Activated CD4-positive, alpha-beta T cell treated with anti-CD3 and anti-CD28 coated beads, Interleukin-10, Interleukin-2, amounts not matched to agents 100 ng/mL and 50 ng/mL, durations not matched to agents 16 hours and 8 hours (primary cell): ENCODE data around the gene SLC4A8.
"Not testable (repeated sequence)": the region's sequence is repeated elsewhere in the genome, so short reads cannot be mapped to it uniquely, and the experiment has no call there.

Experiments used
- DNase-seq: peaks from one replicate; pipeline ENCODE4 v3.0.0-alpha.2; 2020

SLC4A8 gene

GRCh38 chr12:51430196-51430895, 5.7 kb downstream of the SLC4A8 start:
- DNase-seq, result no peak

- no peak for DNase-seq
Observed at GRCh38 chr12:51432921-51433320, 8.3 kb downstream of the SLC4A8 start.

- DNase-seq, result no peak
Observed at GRCh38 chr12:51434305-51434704, 9.7 kb downstream of the SLC4A8 start.

- no peak for DNase-seq
Observed at GRCh38 chr12:51437431-51437830, 12.8 kb downstream of the SLC4A8 start.

- DNase-seq, result no peak
Observed at GRCh38 chr12:51439330-51439729, 14.7 kb downstream of the SLC4A8 start.

- no peak for DNase-seq
Observed at GRCh38 chr12:51441583-51441982, 17.0 kb downstream of the SLC4A8 start.

- no peak for DNase-seq
Observed at GRCh38 chr12:51442324-51442723, 17.7 kb downstream of the SLC4A8 start.

- no peak for DNase-seq
Observed at GRCh38 chr12:51443573-51443972, 18.9 kb downstream of the SLC4A8 start.

- DNase-seq, result no peak
Observed at GRCh38 chr12:51448618-51449256, 24.1 kb downstream of the SLC4A8 start.

- no peak for DNase-seq
Observed at GRCh38 chr12:51449580-51450246, 25.1 kb downstream of the SLC4A8 start.

- DNase-seq, result no peak
Observed at GRCh38 chr12:51450333-51450732, 25.7 kb downstream of the SLC4A8 start.

GRCh38 chr12:51450806-51451205, 26.2 kb downstream of the SLC4A8 start:
- no peak for DNase-seq

- DNase-seq, result not testable (repeated sequence)
Observed at GRCh38 chr12:51454016-51454415, 29.4 kb downstream of the SLC4A8 start.

GRCh38 chr12:51455050-51455449, 30.4 kb downstream of the SLC4A8 start:
- not testable (repeated sequence) for DNase-seq

- no peak for DNase-seq
Observed at GRCh38 chr12:51458635-51459034, 34.0 kb downstream of the SLC4A8 start.

GRCh38 chr12:51460519-51460918, 35.9 kb downstream of the SLC4A8 start:
- DNase-seq, result no peak

GRCh38 chr12:51465491-51465890, 40.9 kb downstream of the SLC4A8 start:
- no peak for DNase-seq

GRCh38 chr12:51470116-51470515, 45.5 kb downstream of the SLC4A8 start:
- DNase-seq, result no peak

GRCh38 chr12:51471111-51471864, 46.7 kb downstream of the SLC4A8 start:
- DNase-seq, result no peak

- no peak for DNase-seq
Observed at GRCh38 chr12:51472984-51473383, 48.4 kb downstream of the SLC4A8 start.

- DNase-seq, result peak; percentile 59
Observed at GRCh38 chr12:51473947-51474346, 49.3 kb downstream of the SLC4A8 start.

- DNase-seq, result no peak
Observed at GRCh38 chr12:51475543-51475942, 50.9 kb downstream of the SLC4A8 start.

GRCh38 chr12:51480978-51481377, 56.3 kb downstream of the SLC4A8 start:
- DNase-seq, result no peak
